HL-60/S4 treated with phorbol 12-myristate 13-acetate at 8.2 ng/mL for 4 days and 3 days (cell line): ENCODE measurements around the gene HOXD4.

ENCODE experiments used
- in situ Hi-C: fragments of 300-500 bp; cut with MboI; formaldehyde crosslinking; loops from 2 replicates; pipeline ENCODE4 v1.15.0; 2022; ENCODE audit warnings: low sequenced_read_pairs

Gene HOXD4

DNA sequence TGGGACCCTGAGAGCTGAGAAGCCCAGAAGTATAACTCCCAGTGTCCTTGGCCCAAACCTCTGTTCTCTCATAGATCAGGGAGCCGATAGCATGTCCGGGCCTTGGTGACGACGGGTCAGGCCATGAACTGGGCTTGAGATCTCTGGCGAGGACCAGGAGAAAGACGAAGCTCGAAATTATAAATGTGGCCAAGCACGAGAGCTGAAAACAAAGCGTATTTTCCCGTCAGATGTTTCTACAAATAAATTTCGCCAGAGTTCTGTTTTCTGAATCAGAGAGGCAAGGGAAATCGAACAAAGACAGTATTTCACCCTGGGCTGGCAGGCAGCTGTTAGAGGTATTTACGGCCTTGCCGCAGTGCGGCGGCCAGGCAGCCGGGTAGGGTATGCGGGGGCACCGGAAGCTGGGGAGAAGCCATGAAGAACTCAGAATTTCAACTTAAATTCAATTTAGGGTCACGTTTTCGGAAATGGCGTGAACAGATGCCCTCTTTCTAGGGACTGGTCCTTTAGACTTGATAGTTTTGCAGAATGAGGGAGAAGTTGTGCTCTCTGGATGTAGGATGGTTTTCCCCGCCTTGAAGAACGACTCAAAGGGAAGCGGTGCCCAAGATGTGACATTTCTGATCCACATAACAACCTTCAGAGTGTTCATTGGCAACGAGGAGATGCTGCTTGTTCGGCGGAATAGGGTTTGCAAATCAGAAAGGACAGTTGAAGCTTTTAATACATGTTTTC, 12.3 kb upstream of the HOXD4 start:
- in situ Hi-C loops, result loop anchor here (25.0 kb wide), 2 partner anchors 523 to 998 kb away; no protein-coding TSS in a partner anchor

DNA sequence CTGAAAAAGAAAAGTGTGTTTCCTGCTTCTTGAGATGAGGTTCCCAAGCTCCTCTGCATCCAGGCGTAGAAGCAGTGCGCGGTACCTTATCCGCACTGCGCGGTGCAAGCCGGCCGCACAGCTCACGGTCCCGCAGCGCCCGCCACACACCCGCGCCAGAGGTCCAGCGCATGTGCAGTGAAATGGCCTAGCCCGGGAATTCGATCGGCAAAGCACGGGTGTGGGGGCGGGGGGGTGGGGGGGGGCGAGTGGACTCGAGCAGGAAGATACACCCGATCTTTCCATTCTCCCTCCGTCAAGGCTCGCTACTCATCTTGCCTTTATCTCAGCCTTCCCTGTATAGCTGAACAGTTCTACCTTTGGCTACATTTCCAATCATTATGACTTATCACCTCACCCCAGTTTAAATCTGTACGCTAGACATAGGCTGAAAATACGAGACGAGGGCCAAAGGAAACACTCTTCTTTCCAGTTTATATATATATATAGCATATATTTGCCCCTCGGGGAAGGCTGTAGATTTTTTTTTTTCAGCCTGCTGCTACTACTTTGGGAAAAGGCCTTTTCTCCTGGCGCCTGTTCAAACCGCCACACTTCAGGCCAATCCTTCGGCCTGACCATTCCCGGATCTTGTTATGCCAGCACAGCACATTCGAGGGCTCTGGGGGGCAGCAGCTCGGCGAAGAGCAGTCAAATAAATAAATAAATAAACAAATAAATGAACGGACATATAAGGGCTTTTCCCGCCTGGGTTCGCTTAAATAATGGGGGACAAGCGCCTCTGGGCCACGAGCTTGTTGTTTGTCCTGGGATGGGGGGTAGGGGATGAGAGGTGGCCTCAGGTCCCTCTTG, 11.5 kb upstream of the HOXD4 start:
- in situ Hi-C loops, result loop anchor here (25.0 kb wide), 2 partner anchors 522 to 997 kb away; no protein-coding TSS in a partner anchor

DNA sequence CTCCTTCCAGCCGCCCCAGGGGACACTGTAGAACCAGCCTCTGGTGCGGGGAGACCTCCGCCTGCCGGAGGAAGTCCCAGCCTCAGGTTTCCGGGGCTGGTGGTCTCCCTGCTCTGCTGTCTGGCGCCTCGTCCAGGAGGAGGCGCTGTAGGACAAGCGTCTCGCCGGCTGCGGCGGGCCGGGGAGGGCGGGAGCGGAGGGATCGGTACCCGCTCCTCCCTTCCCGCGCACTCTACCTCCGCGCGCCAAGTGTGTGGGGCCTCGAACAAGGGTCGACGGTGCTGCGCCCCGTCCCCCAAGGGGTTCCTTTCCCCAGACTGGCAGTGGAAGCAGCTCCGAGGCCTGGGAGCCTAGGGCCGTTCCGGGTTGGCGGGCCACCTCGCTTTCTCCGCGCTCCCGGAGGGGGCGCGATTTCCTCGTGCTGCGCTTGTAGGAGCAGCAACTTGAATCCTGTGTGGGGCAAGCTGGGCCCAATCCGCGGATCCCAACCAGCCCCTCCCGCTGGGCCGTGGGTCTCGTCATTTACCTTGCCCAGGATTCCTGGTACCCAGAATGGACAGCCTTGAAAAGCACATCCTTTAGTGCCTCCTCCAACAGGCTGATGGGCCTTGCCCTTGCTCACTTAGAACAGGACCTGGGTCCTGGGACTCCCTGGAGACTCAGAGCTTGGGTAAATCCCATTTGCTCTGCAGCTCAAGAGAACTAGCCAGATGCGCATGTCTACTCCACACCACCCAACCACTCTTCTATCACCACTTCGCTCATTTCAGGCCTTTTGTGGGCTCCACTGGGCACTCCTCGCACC, 10.6 kb upstream of the HOXD4 start:
- in situ Hi-C loops, result loop anchor here (25.0 kb wide), 2 partner anchors 522 to 997 kb away; no protein-coding TSS in a partner anchor

DNA sequence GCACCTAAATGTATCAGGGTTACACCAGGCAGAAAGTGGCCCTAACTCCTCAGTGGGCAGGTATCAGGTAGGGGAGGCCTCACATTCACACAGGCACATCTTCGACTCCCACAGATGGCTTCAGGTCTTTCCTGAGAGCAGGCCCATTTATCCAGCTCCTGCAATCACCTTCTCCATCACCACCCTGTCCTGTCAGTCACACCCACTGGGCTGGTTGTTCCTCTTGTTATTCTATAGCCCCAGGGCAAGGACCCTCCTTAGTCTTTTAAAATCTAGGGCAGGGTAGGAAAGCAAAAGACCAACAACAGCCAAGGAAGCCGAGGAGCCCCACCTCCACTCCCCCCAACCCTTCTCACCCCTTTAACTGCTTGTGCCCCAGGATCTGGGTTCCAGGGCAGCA, 9.1 kb upstream of the HOXD4 start:
- in situ Hi-C loops, result loop anchor here (25.0 kb wide), 2 partner anchors 520 to 995 kb away; no protein-coding TSS in a partner anchor

DNA sequence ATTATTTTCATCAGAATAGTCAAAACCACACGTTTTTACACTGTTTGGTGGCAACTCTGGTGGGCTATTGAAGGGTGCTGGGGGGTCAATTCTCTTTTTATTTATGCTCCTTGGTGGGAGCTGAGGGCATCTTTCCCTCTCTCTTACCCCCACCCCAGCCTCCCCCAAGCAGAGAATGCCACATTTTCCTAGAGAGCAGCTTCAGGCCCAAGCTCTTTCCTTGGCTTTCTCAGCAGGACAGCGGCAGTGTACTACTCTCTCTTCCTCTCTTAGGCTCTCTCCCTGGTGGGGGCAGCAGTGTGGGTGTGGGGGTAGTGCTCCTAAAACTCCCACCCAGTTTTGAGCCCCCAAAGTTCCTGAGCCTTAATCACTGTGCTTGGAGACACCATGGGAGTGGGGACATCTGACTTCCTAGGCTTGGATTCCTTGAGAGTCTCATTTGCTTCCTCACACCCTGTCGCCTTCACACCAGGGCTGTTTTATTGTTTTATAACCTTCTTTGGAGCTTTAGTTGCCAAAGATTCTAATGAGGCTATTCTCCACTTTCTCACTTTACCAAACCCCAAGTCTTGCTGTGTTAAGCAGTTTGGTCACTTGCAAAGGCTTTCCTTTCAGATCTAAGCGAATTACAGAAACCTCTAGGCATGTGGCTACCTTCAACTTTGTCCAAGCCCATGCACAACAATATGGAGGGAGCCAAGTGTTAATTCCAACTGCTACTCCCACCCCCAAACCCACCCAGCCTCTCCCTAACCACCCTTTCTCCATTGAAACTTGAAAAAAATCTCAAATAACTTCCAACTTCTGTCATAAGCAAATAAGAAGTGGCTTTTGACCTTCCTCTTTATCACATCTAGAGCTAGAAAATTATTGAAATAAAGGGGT, 6.0 kb upstream of the HOXD4 start:
- in situ Hi-C loops, result loop anchor here (25.0 kb wide), 2 partner anchors 517 to 992 kb away; no protein-coding TSS in a partner anchor

DNA sequence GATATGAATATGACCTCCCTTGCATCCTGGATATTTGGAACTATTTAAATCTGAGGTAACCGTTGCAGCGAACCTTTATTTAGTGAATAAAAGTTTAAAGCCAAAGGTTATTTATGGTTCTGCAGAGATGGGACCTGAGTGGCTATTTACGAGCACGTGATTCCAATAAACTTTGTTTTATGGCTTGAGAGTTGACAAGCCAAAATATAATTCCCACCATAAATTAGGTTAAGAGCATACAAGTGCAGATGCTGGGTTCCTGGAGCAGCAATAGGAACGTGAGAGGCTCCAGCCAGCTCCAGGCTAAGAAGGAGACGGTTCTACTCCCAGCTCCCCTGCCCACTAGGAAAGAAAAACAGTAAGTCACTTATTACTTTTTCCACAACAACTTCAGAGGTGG, 5.2 kb upstream of the HOXD4 start:
- in situ Hi-C loops, result loop anchor here (25.0 kb wide), 2 partner anchors 516 to 991 kb away; no protein-coding TSS in a partner anchor

DNA sequence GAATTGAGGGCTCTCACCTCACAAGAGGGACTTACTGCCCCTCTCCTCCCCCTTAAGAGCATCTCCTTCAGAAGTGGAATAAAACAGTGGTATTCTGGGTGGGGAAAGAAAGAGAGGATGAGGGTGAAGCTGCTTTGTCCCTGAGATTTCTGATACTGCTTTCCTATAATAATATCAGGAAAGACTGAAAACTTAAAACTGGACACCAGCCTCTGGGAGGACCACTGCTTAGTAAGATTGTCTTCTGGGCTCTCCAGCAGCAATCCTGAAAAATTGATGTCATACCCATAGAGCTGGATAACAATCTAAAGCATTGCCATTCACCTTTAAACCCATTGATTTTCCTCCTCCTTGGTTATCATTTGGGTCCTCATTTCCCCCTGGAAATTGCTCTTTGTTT, 4.7 kb upstream of the HOXD4 start:
- in situ Hi-C loops, result loop anchor here (25.0 kb wide), 2 partner anchors 516 to 991 kb away; no protein-coding TSS in a partner anchor

DNA sequence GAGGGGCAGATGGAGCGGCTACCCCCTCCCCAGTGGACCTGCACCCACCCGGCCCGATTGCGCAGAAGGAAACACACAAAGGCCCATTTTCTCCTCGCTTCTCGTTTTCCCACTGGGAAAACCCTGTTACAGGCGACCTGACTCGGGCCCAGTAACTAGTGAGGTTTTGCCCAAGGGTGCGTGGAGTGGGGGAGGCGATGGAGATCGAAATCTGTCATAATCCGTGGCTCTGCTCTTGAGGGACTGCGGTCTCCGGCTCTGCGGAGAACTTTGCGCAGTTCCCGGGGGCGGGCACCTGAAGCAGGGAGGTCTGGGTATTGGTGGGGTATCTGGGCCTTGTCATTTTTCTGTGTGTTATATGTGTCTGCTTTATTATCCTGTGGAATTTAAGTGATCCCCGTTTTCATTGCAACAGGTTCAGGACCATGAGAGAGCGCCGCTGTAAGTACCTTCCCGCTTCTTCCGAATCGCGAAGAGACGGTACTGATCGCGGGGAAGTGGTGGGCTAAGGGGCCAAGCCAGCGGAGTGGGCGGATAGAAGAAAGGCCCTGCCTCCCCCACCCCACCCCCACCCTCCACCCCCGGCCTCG, 4.0 kb upstream of the HOXD4 start:
- in situ Hi-C loops, result loop anchor here (25.0 kb wide), 2 partner anchors 515 to 990 kb away; no protein-coding TSS in a partner anchor

DNA sequence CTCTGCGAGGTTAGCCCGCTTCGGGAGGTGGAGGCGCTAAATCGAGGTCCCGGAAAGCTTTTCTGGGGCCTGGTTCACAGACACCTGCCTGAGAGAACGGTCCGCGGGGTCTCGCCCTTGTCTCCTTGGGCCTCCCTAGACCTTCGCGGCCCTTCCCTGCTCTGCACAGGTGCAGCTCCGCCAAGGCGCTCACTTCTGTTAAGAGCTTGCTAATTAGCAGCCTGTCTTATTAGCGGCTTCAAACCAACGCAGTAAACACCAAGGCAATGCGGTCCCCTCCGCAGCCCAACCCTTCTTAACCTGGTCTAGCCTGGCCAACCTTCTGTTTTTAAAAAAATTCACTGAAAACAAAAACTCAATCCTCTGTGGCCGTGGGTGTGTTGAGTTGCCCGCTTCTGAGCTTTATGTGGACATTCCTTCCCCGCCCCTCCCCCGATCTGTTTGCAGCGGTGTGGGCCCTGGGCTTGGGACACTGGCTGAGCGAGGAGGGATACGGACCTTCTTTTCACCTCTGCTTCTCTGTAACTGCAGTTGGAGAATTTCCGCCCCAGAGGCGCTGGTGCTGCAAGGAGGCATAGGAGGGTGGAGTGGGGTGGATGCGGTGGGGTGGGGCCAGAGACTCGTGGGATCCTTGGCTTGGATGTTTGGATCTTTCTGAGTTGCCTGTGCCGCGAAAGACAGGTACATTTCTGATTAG, 3.4 kb upstream of the HOXD4 start:
- in situ Hi-C loops, result loop anchor here (25.0 kb wide), 2 partner anchors 514 to 989 kb away; no protein-coding TSS in a partner anchor

DNA sequence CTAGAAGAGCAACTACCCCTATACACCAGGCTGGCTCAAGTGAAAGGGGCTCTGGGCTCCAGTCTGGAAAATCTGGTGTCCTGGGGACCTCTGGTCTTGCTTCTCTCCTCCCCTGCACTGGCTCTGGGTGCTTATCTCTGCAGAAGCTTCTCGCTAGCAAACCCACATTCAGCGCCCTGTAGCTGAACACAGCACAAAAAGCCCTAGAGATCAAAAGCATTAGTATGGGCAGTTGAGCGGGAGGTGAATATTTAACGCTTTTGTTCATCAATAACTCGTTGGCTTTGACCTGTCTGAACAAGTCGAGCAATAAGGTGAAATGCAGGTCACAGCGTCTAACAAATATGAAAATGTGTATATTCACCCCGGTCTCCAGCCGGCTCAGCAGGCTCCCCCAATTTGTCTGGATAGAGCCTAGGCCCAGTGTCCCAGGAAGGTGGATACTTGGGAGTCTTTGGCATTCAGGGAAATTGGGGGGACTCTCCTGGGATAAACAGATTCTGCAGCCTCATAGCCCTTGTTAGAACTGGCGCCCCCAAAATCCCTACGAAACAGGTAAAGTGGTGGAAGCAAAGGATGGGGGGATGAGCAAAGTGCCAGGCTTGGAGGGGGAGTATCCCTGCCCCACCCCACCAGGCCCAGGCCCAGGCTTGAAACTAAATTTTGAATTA, 2.5 kb upstream of the HOXD4 start:
- in situ Hi-C loops, result loop anchor here (25.0 kb wide), 2 partner anchors 513 to 988 kb away; no protein-coding TSS in a partner anchor

DNA sequence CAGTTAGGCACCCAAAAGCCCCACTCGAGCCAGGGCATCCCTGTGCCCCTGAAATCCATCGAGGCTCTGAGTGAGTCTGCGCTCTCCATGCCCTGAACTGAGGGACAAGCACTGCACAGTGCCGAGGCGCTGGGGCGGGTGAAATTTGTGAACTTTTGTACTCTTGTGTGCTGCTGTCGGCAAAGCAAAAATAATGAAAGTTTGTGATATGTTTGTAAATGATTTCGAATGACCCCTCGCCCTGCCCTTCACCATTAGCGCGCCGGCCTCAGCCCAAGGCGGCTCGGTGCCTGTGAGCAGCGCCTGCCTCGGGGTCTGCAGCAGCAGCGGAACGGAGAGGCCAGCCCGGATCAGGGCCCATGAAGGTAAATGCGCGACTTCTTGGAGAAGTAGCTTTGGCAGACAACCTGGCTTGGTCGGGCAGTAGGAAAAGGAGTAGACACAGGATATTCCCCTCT, 1.8 kb upstream of the HOXD4 start:
- in situ Hi-C loops, result loop anchor here (25.0 kb wide), 2 partner anchors 513 to 988 kb away; no protein-coding TSS in a partner anchor

DNA sequence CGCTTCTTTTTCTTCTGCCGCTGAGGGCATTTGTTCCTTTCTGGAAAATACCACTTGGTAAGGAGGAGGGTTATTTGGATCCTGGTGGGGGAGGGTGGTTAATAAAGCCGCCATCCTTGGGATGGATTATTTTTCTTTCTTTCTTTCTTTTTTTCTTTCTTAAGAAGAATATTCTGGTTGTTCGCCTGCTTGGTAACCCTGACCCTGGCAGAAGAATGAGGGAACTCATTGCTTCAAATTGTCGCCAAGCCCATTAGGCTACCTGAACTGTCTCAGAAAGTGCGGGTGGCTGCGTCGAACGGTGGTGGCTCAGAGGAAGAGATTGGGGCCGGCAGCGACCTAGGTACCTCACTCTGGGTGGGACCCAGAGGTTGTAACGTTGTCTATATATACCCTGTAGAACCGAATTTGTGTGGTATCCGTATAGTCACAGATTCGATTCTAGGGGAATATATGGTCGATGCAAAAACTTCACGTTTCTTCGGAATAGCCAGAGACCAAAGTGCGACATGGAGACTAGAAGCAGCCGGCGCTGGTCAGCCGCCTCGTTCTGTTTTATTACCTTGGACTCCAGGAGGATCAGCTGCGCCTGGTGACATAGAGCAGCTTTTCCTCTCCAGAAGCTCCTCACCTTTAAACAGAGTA, 1.3 kb upstream of the HOXD4 start:
- in situ Hi-C loops, result loop anchor here (25.0 kb wide), 2 partner anchors 512 to 987 kb away; no protein-coding TSS in a partner anchor

DNA sequence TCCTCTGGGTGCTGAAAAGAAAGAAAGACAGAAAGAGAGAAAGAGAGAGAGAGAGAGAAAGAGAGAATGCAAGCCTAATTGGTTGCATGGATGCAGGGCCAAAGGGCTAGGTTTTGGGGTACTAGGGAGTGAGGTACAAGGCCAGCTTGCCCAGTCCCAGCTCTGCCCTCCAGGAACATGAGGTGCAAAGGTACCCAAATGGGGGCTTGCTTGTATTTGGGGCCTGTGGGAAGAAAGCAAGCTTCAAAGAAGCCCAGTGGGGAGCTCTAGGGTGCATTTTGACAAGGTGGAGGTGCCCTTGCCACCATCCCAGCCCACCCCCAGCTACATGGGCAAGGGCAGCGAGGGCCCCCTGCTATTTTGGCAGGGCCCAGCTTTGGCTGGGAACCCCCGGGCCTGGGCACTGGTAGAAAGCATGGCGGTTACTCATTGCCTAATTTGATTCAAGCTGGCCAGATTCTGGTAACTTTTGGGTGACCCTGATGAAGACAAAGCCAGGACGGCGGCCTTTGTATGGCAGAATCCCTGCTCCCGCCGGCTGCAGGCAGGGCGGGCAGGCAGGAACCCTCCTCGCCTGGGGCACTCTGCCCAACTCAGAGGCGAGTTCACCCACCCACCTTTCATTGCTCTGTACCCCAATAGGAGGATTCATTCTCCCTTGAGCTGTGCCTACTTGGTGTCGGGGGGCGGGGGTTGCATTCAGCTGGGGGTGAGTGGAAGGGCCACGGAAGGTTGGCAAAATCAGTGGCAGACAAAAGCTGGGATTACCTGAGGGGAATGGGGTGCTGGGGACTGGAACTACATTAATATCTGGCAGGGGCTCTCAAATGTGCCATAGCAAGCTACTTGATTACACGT, 537 bp upstream of the HOXD4 start:
- in situ Hi-C loops, result no loop called here

DNA sequence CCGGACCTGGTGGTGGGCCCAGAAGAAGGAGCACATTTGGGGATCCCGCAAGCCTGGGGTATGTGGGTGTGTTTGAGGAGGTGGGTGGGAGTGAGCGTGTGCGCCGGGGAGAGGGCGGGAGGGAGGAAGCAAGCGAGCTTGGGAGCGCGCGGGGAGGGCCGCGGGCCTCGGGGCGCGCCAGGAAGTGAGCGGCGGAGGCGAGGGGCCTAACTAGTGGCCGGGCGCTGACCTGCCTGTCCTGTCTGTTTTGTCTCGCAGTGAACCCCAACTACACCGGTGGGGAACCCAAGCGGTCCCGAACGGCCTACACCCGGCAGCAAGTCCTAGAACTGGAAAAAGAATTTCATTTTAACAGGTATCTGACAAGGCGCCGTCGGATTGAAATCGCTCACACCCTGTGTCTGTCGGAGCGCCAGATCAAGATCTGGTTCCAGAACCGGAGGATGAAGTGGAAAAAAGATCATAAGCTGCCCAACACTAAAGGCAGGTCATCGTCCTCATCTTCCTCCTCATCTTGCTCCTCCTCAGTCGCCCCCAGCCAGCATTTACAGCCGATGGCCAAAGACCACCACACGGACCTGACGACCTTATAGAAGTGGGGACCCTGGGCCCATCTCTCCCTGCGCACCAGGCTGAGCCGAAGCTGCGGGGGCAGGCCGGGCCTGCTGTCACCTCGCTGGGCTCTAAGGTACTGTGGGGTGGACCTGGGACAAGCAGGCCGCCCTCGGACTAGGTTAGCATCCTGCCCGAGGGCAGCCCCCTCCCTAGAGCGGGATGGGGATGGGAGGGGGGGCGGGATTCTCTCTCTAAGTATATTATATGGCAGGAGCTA, 1.2 kb downstream of the HOXD4 start:
- in situ Hi-C loops, result no loop called here

DNA sequence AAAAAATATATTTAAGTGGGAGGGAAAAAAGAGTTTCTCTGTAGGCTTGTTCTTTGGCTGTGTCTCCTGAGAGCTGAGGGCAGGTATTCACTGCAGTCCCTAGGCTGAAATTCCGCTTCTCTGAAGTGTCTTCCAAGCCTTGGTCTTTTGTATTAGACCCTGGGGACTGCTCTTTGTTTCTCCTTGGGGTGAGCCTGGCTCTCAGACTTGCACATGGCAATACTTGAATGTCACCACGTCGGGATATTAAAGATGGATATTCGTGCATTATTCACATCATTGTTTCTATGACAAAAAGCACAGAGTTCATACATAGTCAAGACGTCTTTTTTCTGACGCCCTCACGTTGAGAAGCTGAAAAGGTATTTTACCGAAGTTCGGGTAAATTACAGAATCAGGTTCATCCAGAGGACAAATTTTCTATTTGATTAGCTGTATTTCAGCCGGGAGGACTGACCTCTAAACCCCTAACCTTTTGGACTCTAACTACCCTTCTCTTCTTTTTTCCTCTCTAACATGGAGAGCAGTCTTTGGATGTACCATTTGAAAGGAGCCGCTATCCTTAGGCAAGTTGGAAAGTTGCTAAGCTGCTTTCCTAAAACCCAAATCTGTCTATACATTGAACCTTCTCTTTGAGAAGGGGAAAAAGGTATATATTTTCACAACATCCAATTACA, 3.4 kb downstream of the HOXD4 start:
- in situ Hi-C loops, result no loop called here
